HK-2 (cell line): ENCODE results near the gene FCRL3.

Source experiments
- DNase-seq: peaks from one replicate; pipeline ENCODE4 v3.0.0-alpha.2; 2018; ENCODE audit not compliant: unreplicated experiment

FCRL3 gene

GRCh38 chr1:157682710-157683437 is 17.7 kb downstream of the FCRL3 start:
- DNase-seq, result no peak

DNA sequence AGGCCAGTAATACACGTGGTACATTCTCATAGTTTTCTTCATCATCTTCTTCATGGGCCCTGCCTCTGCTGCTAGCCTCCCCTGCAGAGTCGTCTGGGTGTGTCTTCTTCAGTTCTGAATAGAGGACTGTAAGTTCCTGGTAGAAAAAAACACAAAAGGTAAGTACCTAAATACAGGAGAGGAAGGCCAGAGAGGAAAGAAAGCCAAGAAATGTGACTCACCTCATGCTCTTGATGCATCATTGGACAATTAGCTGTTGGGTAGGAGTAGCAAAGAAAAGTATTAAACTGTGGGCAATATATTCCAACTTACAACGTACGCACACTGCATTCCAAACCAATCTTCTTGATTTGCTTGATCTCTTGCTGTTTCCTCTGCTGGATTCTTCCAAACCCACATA is 21.8 kb downstream of the FCRL3 start:
- DNase-seq, result no peak

- DNase-seq, result no peak
Observed at GRCh38 chr1:157673008-157673407, 27.6 kb downstream of the FCRL3 start.

DNA sequence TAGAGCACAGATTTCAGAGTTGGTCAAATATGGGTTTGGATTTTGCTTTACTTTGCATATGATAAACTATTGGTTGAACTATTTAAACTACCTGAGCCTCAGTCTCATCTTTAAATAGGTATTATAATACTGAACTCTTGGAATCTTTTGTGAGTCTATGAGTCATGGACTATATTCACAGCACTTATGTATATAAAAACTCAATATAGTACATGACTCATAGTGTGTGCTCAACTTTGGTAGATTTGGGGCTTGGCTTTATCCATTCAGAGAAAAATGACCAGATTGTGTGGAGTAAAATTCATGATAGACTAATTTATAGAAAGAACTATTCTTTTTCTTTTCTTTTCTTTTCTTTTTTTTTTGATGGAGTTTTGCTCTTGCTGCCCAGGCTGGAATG is 28.7 kb downstream of the FCRL3 start:
- no peak for DNase-seq

DNA sequence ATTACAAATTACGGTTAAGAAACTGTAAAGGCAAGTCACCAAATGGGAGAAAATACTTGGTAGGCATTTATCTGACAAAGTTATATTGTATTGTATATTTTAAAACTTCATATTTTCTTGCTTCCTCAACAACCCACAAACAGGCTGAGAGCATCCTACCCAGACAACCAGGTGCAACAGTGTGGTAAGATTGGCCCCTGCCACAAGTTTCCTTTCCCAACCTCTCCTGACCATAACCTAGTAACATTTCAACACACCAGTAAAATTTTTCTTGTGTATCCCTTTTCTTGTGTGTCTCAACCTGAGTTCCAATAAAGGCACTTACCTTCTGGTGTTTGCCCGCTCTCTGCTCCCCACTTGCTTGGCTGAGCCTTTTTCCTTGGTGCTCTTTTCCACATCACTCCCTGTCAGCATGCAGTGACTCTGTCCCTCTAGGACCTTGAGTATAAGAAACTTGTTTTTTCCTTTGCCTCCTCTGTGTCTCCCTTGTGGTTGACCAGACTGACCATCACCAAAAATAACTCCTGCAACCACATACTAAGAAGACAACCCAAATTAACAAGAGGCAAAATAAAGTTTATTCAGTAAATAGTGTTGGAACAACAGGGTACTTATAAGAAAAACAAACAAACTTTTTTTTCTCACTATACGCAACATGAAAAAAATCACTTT is 40.9 kb downstream of the FCRL3 start:
- DNase-seq, result no peak

DNA sequence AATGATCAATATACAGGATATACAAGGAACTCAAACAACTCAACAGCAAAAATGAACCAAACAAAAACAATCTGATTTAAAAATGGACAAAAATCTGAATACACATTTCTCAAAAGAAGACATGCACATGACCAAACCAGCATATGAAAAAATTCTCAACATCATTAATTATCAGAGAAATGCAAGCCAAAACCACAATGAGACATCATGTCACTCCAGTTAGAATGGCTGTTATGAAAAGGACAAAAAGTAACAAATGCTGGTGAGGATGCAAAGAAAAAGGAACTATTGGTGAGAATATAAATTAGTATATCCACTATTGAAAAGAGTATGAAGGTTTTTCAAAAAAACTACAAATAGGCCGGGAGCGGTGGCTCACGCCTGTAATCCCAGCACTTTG is 42.0 kb downstream of the FCRL3 start:
- DNase-seq, result no peak

- no peak for DNase-seq
Observed at GRCh38 chr1:157653494-157653873, 47.1 kb downstream of the FCRL3 start.

GRCh38 chr1:157652859-157653493 is 47.6 kb downstream of the FCRL3 start:
- no peak for DNase-seq

GRCh38 chr1:157648317-157648716 is 52.3 kb downstream of the FCRL3 start:
- no peak for DNase-seq

DNA sequence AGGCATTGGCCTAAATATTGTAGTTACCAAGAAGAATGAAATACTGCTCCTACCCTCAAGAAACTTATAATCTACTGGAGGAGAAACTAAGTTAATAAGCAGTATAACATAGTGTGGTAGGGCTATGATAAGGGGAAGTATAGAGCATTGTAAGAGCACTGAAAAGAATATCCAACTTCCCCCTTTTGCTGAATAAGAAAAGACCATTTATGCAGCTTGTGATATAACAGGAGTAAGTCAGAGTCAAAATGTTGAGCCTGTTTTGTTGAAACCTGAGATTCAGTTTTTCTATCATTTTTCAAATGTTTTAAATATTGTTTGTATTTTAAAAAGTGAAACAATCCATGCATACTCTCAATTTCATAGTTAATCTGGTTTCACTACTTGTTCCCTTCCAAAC is 54.4 kb downstream of the FCRL3 start:
- no peak for DNase-seq

DNA sequence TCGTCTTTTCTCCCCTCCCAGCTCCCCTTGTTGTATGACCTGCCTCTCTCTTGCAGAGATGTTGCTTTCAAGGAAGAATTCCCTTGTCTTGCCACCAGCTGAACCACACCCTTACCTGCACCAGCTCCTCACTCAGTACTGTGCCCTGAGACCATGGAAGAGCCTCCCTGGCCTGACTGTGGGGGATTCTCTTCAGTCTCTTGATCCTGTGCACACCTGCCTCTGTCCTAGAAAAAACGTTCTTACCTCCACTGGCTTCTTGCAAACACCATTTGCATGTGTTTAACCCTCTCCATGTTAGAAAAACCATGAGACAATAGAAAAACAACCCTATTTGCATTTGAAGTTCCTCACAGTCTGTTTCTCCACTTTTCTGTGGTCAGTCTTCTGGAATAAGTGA is 59.4 kb downstream of the FCRL3 start:
- DNase-seq, result no peak

GRCh38 chr1:157639800-157640199 is 60.8 kb downstream of the FCRL3 start:
- no peak for DNase-seq

GRCh38 chr1:157628773-157629172 is 71.8 kb downstream of the FCRL3 start:
- DNase-seq, result no peak
